Neural cell (in vitro differentiated cells): ENCODE data around the gene LRSAM1. TPM values are rescaled to one million over a fixed set of nuclear protein-coding genes. Genes with fewer than 3 reads are reported as not detected.

Experiments
- H2AFZ ChIP-seq: fragments of 200-600, 300-800 bp; sonication (generic), shearing (Covaris generic); 2 replicates; pipeline ENCODE4 v1.6.0; 2014; ENCODE audit warnings: low read depth, mild to moderate bottlenecking, antibody characterized with exemption, low read length, moderate library complexity
- H3F3A ChIP-seq: fragments of 200-600 bp; shearing (Covaris generic); 2 replicates; pipeline ENCODE4 v1.6.1; 2016; ENCODE audit warnings: mild to moderate bottlenecking, moderate library complexity, mixed read lengths, antibody characterized with exemption, low read length; ENCODE audit not compliant: insufficient read depth, poor library complexity, severe bottlenecking
- H3K27ac ChIP-seq: fragments of 200-600, 300-800 bp; sonication (generic), shearing (Covaris generic); 2 replicates; pipeline ENCODE4 v1.5.1; 2014; ENCODE audit warnings: mild to moderate bottlenecking, low read length, moderate library complexity
- H3K27me3 ChIP-seq: fragments of 300-800, 200-600 bp; sonication (generic), shearing (Covaris generic); 2 replicates; pipeline ENCODE4 v1.6.0; 2014; ENCODE audit warnings: mild to moderate bottlenecking, low read depth, low read length, moderate library complexity; ENCODE audit not compliant: insufficient read depth
- H3K36me3 ChIP-seq: fragments of 300-800, 200-600 bp; sonication (generic), shearing (Covaris generic); 2 replicates; pipeline ENCODE4 v1.5.1; 2014; ENCODE audit warnings: mild to moderate bottlenecking, antibody characterized with exemption, low read length, moderate library complexity; ENCODE audit not compliant: insufficient read depth
- H3K4me2 ChIP-seq: fragments of 300-800, 200-600 bp; sonication (generic), shearing (Covaris generic); 2 replicates; pipeline ENCODE4 v1.6.0; 2014; ENCODE audit warnings: mild to moderate bottlenecking, low read length
- H3K4me3 ChIP-seq: fragments of 300-800, 200-600 bp; sonication (generic), shearing (Covaris generic); 2 replicates; pipeline ENCODE4 v1.5.1; 2014; ENCODE audit warnings: mild to moderate bottlenecking, low read length, moderate library complexity
- H3K79me2 ChIP-seq: fragments of 200-600 bp; shearing (Covaris generic); replicated peaks from 2 replicates; pipeline ENCODE4 v1.6.0; 2014; ENCODE audit warnings: mild to moderate bottlenecking, low read length, moderate library complexity; ENCODE audit not compliant: insufficient read depth
- H3K9ac ChIP-seq: fragments of 300-800, 200-600 bp; sonication (generic), shearing (Covaris generic); 2 replicates; pipeline ENCODE4 v1.6.1; 2016; ENCODE audit warnings: mild to moderate bottlenecking, low read length, mixed read lengths
- H3K9me2 ChIP-seq: fragments of 200-600 bp; shearing (Covaris generic); 2 replicates; pipeline ENCODE4 v1.6.1; 2016; ENCODE audit warnings: mild to moderate bottlenecking, low read length, mixed read lengths; ENCODE audit not compliant: insufficient read depth
- H3K9me3 ChIP-seq: fragments of 200-600, 300-800 bp; sonication (generic), shearing (Covaris generic); 2 replicates; pipeline ENCODE4 v1.6.1; 2016; ENCODE audit warnings: mild to moderate bottlenecking, mixed run types, low read length, moderate library complexity, mixed read lengths
- H4K20me1 ChIP-seq: fragments of 200-600 bp; shearing (Covaris generic); 2 replicates; pipeline ENCODE4 v1.6.1; 2016; ENCODE audit warnings: mild to moderate bottlenecking, mixed run types; ENCODE audit not compliant: insufficient read depth
- EP300 ChIP-seq: fragments of 450-650 bp; conservative IDR thresholded peaks from 2 replicates; pipeline ENCODE4 v1.6.1; 2014; ENCODE audit warnings: antibody characterized with exemption, mild to moderate bottlenecking, moderate library complexity; ENCODE audit not compliant: poor library complexity, severe bottlenecking
- EZH2 ChIP-seq: fragments of 200-600, 300-800 bp; shearing (Covaris generic), sonication (generic); IDR thresholded peaks from 2 replicates; pipeline ENCODE4 v1.6.1; 2014; ENCODE audit warnings: antibody characterized with exemption, low read length, borderline replicate concordance, mild to moderate bottlenecking; ENCODE audit not compliant: insufficient read depth, poor library complexity, severe bottlenecking
- MXI1 ChIP-seq: fragments of 450-650 bp; conservative IDR thresholded peaks from 2 replicates; pipeline ENCODE4 v1.6.1; 2014; ENCODE audit warnings: antibody characterized with exemption, mild to moderate bottlenecking; ENCODE audit not compliant: poor library complexity, severe bottlenecking
- POLR2AphosphoS5 ChIP-seq: IDR thresholded peaks from 2 replicates; pipeline ENCODE4 v1.6.1; 2012
- RAD21 ChIP-seq: fragments of 450-650 bp; conservative IDR thresholded peaks from 2 replicates; pipeline ENCODE4 v1.6.1; 2014; ENCODE audit warnings: antibody characterized with exemption, mild to moderate bottlenecking, moderate library complexity
- SMC3 ChIP-seq: fragments of 450-650 bp; conservative IDR thresholded peaks from 2 replicates; pipeline ENCODE4 v1.6.1; 2014; ENCODE audit warnings: antibody characterized with exemption, mild to moderate bottlenecking, moderate library complexity; ENCODE audit not compliant: poor library complexity
- TAF1 ChIP-seq: IDR thresholded peaks from 2 replicates; pipeline ENCODE4 v1.6.1; 2012; ENCODE audit warnings: low read depth
- polyA plus RNA-seq: library from polyadenylated mRNA; depleted of rRNA; stranded (reverse); fragments of >200 nt; gene quantifications from 2 replicates; pipeline ENCODE4 v1.2.3, GENCODE V29; 2014
- TF ChIP-seq, protein P1 (sequence below): IDR thresholded peaks from 2 replicates; pipeline ENCODE4 v1.6.1; 2012; ENCODE audit warnings: borderline replicate concordance
- TF ChIP-seq, protein P2 (sequence below): fragments of 450-650 bp; IDR thresholded peaks from 2 replicates; pipeline ENCODE4 v1.5.1; 2014; ENCODE audit warnings: antibody characterized with exemption, mild to moderate bottlenecking, moderate library complexity; ENCODE audit not compliant: poor library complexity, severe bottlenecking

Gene LRSAM1
- polyA plus RNA-seq, 1 donor from 2014 or later: 21.6 TPM

DNA sequence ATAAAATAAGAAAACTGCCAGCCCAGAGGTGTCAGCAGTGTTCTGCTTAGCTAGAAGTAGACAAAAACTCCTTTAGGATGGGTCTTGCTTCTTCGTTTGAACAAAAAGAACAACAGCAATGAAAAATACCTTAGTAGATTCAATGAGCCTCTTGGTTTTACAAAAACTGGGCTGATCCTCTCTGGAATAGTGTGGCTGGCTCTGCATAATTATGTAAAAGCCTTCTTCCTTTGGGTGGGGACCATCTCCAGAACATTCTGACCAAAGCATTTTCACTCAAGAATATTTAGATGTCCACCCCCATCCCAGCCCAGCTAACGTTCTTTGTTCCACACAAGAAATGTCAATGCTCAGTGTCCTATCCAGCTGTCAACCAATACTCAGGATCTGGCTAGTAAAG is 63.2 kb downstream of the LRSAM1 start:
- H3F3A ChIP-seq: no peaks in the 10 kb centered on the region
- peaks cover 5% of the 10 kb centered on the region for H3K36me3 ChIP-seq
- no peaks in the 10 kb centered on the region for H3K9me3 ChIP-seq
- H3K9me2 ChIP-seq: no peaks in the 10 kb centered on the region
- no peaks in the 10 kb centered on the region for H3K79me2 ChIP-seq
- H3K4me2 ChIP-seq: no peak overlapping the region
- H4K20me1 ChIP-seq: no peaks in the 10 kb centered on the region
- TF ChIP-seq EZH2 (no peak), RAD21 (no peak), SMC3 (no peak), POLR2AphosphoS5 (no peak)
- TF ChIP-seq, protein P1, sequence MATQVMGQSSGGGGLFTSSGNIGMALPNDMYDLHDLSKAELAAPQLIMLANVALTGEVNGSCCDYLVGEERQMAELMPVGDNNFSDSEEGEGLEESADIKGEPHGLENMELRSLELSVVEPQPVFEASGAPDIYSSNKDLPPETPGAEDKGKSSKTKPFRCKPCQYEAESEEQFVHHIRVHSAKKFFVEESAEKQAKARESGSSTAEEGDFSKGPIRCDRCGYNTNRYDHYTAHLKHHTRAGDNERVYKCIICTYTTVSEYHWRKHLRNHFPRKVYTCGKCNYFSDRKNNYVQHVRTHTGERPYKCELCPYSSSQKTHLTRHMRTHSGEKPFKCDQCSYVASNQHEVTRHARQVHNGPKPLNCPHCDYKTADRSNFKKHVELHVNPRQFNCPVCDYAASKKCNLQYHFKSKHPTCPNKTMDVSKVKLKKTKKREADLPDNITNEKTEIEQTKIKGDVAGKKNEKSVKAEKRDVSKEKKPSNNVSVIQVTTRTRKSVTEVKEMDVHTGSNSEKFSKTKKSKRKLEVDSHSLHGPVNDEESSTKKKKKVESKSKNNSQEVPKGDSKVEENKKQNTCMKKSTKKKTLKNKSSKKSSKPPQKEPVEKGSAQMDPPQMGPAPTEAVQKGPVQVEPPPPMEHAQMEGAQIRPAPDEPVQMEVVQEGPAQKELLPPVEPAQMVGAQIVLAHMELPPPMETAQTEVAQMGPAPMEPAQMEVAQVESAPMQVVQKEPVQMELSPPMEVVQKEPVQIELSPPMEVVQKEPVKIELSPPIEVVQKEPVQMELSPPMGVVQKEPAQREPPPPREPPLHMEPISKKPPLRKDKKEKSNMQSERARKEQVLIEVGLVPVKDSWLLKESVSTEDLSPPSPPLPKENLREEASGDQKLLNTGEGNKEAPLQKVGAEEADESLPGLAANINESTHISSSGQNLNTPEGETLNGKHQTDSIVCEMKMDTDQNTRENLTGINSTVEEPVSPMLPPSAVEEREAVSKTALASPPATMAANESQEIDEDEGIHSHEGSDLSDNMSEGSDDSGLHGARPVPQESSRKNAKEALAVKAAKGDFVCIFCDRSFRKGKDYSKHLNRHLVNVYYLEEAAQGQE: no peak
- TF ChIP-seq, protein P2, sequence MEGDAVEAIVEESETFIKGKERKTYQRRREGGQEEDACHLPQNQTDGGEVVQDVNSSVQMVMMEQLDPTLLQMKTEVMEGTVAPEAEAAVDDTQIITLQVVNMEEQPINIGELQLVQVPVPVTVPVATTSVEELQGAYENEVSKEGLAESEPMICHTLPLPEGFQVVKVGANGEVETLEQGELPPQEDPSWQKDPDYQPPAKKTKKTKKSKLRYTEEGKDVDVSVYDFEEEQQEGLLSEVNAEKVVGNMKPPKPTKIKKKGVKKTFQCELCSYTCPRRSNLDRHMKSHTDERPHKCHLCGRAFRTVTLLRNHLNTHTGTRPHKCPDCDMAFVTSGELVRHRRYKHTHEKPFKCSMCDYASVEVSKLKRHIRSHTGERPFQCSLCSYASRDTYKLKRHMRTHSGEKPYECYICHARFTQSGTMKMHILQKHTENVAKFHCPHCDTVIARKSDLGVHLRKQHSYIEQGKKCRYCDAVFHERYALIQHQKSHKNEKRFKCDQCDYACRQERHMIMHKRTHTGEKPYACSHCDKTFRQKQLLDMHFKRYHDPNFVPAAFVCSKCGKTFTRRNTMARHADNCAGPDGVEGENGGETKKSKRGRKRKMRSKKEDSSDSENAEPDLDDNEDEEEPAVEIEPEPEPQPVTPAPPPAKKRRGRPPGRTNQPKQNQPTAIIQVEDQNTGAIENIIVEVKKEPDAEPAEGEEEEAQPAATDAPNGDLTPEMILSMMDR: no peak
- H3K27ac ChIP-seq: no peak overlapping the region
- no peaks in the 10 kb centered on the region for H3K27me3 ChIP-seq
- H3K4me3 ChIP-seq: no peak overlapping the region
- no peak overlapping the region for H3K9ac ChIP-seq
- no peak overlapping the region for H2AFZ ChIP-seq

DNA sequence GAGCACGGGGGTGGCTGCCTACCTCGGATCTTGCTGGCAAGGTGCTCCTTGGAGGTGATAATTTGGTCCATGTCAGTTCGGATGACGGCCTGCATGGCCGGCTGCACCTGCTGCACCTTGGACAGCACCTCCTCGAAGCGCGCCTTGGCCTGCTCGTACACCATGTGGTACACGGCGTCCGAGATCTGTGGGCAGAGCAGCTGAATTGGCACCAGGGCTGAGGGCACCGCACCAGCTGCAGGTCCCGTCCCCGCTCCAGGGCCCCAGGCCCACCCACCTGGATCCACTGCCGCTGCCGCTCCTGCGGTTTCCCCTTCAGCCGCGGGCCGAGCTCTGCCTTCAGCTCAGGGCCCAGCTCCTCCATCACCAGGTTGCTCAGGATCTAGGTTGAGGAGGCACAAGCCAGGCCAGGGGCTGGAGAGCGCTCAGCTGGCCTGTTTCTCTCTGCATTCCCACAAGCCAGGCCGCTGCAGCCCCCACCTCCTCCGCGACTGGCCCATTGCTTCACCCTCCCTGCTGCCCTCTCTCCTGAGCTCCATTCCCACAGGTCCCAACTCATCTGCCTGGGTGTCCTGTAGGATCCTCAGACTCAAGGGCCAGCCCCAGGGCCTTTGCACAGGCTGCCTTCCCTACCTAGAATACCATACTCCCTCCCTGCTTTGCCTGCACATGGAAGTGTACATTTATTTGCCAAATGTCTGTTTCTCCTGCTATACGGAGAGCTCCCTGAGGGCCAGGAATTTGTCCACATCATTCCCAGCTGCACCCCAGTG is 65.7 kb downstream of the LRSAM1 start:
- H2AFZ ChIP-seq: no peak overlapping the region
- TF ChIP-seq, protein P1: no peak
- no peak for TF ChIP-seq POLR2AphosphoS5
- TF ChIP-seq EZH2: no peak
- no peak for TF ChIP-seq MXI1
- no peak for TF ChIP-seq RAD21
- no peak for TF ChIP-seq TAF1
- TF ChIP-seq, protein P2: no peak
- TF ChIP-seq EP300: no peak
- no peak for TF ChIP-seq SMC3
- H3K27ac ChIP-seq: no peak overlapping the region
- no peaks in the 10 kb centered on the region for H3K9me2 ChIP-seq
- no peak overlapping the region for H3K4me2 ChIP-seq
- H4K20me1 ChIP-seq: no peaks in the 10 kb centered on the region
- H3K9me3 ChIP-seq: no peaks in the 10 kb centered on the region
- no peaks in the 10 kb centered on the region for H3K79me2 ChIP-seq
- no peak overlapping the region for H3K4me3 ChIP-seq
- peaks cover 5% of the 10 kb centered on the region for H3K36me3 ChIP-seq
- H3K9ac ChIP-seq: no peak overlapping the region
- H3K27me3 ChIP-seq: no peaks in the 10 kb centered on the region
- H3F3A ChIP-seq: no peaks in the 10 kb centered on the region
